ENCODE results near the gene XYLT1.

GRCh38 chr16:17067882-17068281 lies 402.9 kb downstream of the XYLT1 start:
- no peak for TF ChIP-seq ZFX (IDR thresholded peaks at IDR 0.05; ENCODE audit: borderline replicate concordance)
- no peak for TF ChIP-seq CTCF (IDR thresholded peaks at IDR 0.05)
